Kidney (tissue), 14 donors: ENCODE results near the gene ITIH4. TPM values are rescaled to one million over a fixed set of nuclear protein-coding genes. Genes with fewer than 3 reads are reported as not detected.
A peak's percentile ranks its signal among the peaks of the same experiment; 100 is the strongest.

Experiments used
- DNase-seq, 5 donors: peaks; one replicate each; pipeline ENCODE4 v3.0.0-alpha.2; 2013 to 2020
- FAIRE-seq: peaks from 2 replicates; lab custom pipeline; 2012; peaks lifted over from hg19 to GRCh38; lab: Jason Lieb, UNC
- H3K27ac ChIP-seq, 2 donors: one replicate each; pipeline ENCODE4 v1.7.0; 2013; ENCODE audit warnings: low read depth in 2 of 2, low read length in 2 of 2, inconsistent platforms in 1 of 2
- H3K27me3 ChIP-seq: one replicate; pipeline ENCODE4 v1.7.1; 2013; ENCODE audit warnings: low read length, inconsistent platforms; ENCODE audit not compliant: control insufficient read depth, insufficient read depth
- H3K36me3 ChIP-seq, 3 donors: one replicate each; pipeline versions ENCODE4 v1.7.0 to v1.7.1; 2013; ENCODE audit warnings: low read length in 3 of 3, control low read depth in 1 of 3, inconsistent platforms in 1 of 3; ENCODE audit not compliant: insufficient read depth in 3 of 3, control insufficient read depth in 2 of 3
- H3K4me1 ChIP-seq, 3 donors: one replicate each; pipeline versions ENCODE4 v1.7.0 to v1.7.1; 2013; ENCODE audit warnings: low read length in 3 of 3, inconsistent platforms in 1 of 3, low read depth in 1 of 3; ENCODE audit not compliant: control insufficient read depth in 2 of 3, insufficient read depth in 2 of 3
- H3K4me3 ChIP-seq, 3 donors: one replicate each; pipeline versions ENCODE4 v1.7.0 to v1.8.1; 2013; ENCODE audit warnings: low read length in 3 of 3, control low read depth in 1 of 3, inconsistent platforms in 1 of 3
- H3K9ac ChIP-seq, 3 donors: one replicate each; pipeline versions ENCODE4 v1.7.0 to v1.7.1; 2013; ENCODE audit warnings: low read length in 3 of 3, control low read depth in 1 of 3, inconsistent platforms in 1 of 3
- H3K9me3 ChIP-seq, 3 donors: one replicate each; pipeline versions ENCODE4 v1.7.0 to v1.7.1; 2013; ENCODE audit warnings: low read length in 3 of 3, control low read depth in 1 of 3, inconsistent platforms in 1 of 3; ENCODE audit not compliant: control insufficient read depth in 2 of 3, insufficient read depth in 1 of 3
- CTCF ChIP-seq: IDR thresholded peaks from 3 replicates; pipeline ENCODE4 v1.5.1; 2012; ENCODE audit warnings: mild to moderate bottlenecking, moderate library complexity, borderline replicate concordance; ENCODE audit not compliant: insufficient read depth; ENCODE audit errors: extremely low read depth
- intact Hi-C: fragments of 100-400 bp; cut with DNase I; formaldehyde crosslinking; loops from one replicate; pipeline ENCODE4 v1.11.1; 2022
- polyA plus RNA-seq: library from polyadenylated mRNA; stranded (reverse); fragments of 350-450 nt; fragmentation: Illumina TruSeq; extraction: RNeasy Lipid Tissue Mini Kit (QIAGEN cat#74804); gene quantifications from one replicate; pipeline ENCODE4 v1.2.3, GENCODE V29; 2014; ENCODE audit warnings: low read depth, low replicate concordance; ENCODE audit not compliant: insufficient read depth
- total RNA-seq: library from RNA; stranded (reverse); fragmentation: NEBNext Ultra II Directional; extraction: Animal tissue kit (Norgen Biotek cat#: 25700); gene quantifications from one replicate; pipeline ENCODE4 v1.2.1, GENCODE V29; 2021
- donor health status: control.
- donor health status: control.
- donor health status: control.
- donor health status: control.
- donor health status: control.
- donor health status: DM: yes; HTN: yes; CAD: no.
- donor health status: Normal renal cell carcinoma (clear cell type).

Gene ITIH4
- total and polyA plus RNA-seq, 2 donors from 2014 or later = 12.9 to 15.4 TPM

DNA sequence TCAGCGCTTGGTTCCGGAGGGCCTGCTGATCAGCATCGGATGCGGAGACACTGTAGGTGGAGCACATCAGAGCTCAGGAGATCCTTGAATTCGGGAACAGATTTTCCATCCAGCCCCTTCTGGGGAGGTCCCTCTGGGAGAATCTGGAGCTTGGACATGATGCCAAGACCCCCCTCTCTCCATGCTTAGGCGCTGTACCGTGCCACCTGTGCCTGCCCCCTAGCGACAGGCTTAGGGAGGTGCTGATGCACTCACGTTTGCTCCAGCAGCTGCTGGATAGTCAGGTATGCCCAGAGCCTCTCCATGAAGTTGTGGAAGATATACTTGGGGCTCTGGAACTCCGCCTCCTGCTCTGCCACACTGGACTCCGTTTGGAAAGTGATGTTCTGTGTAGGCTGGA is 9.7 kb downstream of the ITIH4 start:
- Histone ChIP-seq H3K36me3 (peaks cover 0 to 9% (median 0%) of the 10 kb centered on the region in 3 donors), H3K9me3 (no peaks in the 10 kb centered on the region), H3K27ac (no peak overlapping the region), H3K27me3 (no peaks in the 10 kb centered on the region), H3K4me1 (no peaks in the 10 kb centered on the region), H3K4me3 (no peak overlapping the region), H3K9ac (no peak overlapping the region)
- intact Hi-C loops = no loop called here
- FAIRE-seq = no peak
- TF ChIP-seq CTCF = peak; percentile 10
- DNase-seq = peak in 2 of 5 donors; percentile 16 to 18

DNA sequence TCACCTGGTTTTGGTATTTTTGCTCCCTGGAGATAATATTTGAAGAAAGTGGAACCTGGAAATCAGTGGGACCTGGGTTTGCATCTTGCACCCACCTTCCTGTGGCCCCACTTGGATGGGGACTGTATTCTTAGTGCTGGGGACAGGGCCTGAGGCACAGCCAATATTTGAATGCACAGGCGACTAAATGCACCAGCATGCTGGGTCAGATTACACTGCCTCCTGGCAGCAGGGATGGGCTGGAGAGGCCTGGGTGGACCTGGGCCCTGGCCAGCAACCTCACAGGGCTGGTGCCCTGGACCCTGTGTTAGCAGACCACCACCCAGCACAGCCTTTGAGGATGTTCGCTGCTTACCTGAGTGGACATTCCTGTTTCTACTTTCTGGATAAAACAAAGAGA is 10.5 kb downstream of the ITIH4 start:
- FAIRE-seq (no peak), DNase-seq (peak in 1 of 5 donors; percentile 7)
- TF ChIP-seq CTCF = no peak
- no peaks in the 10 kb centered on the region for H3K9me3 ChIP-seq
- H3K9ac ChIP-seq = no peak overlapping the region
- no peaks in the 10 kb centered on the region for H3K27me3 ChIP-seq
- H3K4me1 ChIP-seq = no peaks in the 10 kb centered on the region
- no peak overlapping the region for H3K4me3 ChIP-seq
- peaks cover 0 to 9% (median 0%) of the 10 kb centered on the region in 3 donors for H3K36me3 ChIP-seq
- intact Hi-C loops = no loop called here
- no peak overlapping the region for H3K27ac ChIP-seq

DNA sequence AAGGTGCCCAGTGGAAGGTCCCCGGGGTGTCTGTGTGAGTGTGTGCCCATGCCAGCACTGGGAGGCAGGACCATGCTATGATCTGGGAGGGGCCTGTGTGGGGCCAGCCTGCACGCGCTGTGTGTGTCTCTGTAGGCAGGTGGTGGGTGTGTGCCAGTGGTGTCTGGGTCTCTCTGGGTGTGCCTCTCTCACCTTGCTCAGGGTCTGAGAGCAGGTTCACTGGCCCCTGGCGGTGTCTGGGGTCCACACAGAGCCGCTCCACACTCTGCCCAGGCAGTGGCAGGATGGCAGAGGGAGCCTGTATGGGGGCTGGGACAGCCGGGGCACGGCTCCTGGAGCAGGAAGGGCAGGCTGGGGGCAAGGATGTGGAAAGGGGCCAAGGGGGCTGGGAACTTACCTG is 12.6 kb downstream of the ITIH4 start:
- Histone ChIP-seq H3K9me3 (no peaks in the 10 kb centered on the region), H3K27ac (no peak overlapping the region), H3K4me3 (no peak overlapping the region), H3K9ac (no peak overlapping the region), H3K27me3 (no peaks in the 10 kb centered on the region), H3K4me1 (no peaks in the 10 kb centered on the region), H3K36me3 (no peaks in the 10 kb centered on the region)
- no peak for FAIRE-seq
- TF ChIP-seq CTCF = no peak
- DNase-seq = no peak
- intact Hi-C loops = no loop called here

DNA sequence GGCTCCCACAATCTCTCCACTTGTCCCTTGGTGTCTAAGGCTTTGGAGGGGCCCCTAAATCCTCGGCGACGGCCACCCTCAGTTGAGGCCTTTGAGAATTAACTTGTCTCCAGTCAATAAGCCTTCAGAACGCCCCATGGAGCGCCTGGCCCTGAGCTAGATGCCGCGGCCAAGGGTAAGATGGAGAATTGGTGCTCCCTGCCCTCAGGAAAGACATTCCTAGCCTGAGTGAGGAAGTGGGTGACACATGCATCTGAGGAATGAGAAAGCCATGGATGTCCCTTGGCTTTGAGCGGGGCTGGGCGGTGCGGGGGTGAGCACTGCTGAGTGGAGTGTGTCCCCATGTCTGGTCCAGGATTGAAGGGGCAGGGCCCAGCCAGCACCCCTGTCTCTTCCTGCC is 13.3 kb downstream of the ITIH4 start:
- Histone ChIP-seq H3K9ac (no peak overlapping the region), H3K36me3 (no peaks in the 10 kb centered on the region), H3K27me3 (no peaks in the 10 kb centered on the region), H3K9me3 (no peaks in the 10 kb centered on the region), H3K4me3 (no peak overlapping the region), H3K27ac (no peak overlapping the region), H3K4me1 (no peaks in the 10 kb centered on the region)
- no peak for TF ChIP-seq CTCF
- intact Hi-C loops = no loop called here
- FAIRE-seq (no peak), DNase-seq (no peak)
